ENCODE measurements around the gene PRICKLE2.

PRICKLE2 gene

GRCh38 chr3:64095802-64096201, 129.5 kb downstream of the PRICKLE2 start (continued):
- TF ChIP-seq ZNF280D (tag by site-specific recombination; IDR thresholded peaks at IDR 0.05) = no peak
- no peak for TF ChIP-seq ZNF223 (tag by site-specific recombination; IDR thresholded peaks at IDR 0.05)
- TF ChIP-seq AEBP2 (tag by site-specific recombination; IDR thresholded peaks at IDR 0.05; ENCODE audit: borderline replicate concordance) = no peak
- no peak for TF ChIP-seq ZNF37A (tag by site-specific recombination; IDR thresholded peaks at IDR 0.05)

DNA sequence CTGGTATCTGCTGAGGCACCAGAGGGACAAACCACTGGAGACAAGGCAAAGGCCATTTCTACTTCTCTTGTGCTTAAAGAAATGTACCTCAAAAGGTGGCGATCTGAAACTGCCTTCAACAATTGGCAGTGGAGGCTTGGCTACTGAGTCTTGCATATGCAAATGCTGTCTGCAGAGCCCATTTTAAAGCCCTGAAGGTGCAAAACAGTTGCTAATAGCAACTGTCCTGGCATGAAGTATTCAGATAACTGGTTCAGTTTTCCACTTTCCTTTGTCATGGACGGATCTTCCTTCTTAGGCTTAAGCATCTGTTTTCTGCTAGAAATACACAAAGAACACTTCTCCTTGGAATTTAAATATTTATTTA, 130.6 kb downstream of the PRICKLE2 start:
- POLR2A ChIA-PET = no interaction called here

More for the DNA sequence above, 130.6 kb downstream of the PRICKLE2 start:
- CTCF ChIA-PET = no interaction called here
- Histone ChIP-seq H3K9me3 (ENCODE audit: control insufficient read depth, insufficient read depth, low read depth, low read length) (no peaks in the 10 kb centered on the region), H3K36me3 (ENCODE audit: control insufficient read depth in 2 of 2, insufficient read depth in 1 of 2, low read length in 2 of 2) (peaks cover 0 to 4% of the 10 kb centered on the region in 2 experiments; a peak in 1 of 3 replicates), H3K27ac (ENCODE audit: extremely low read depth, low read depth, low read length) (no peak overlapping the region), H3K4me3 (ENCODE audit: low read depth, low read length) (no peak overlapping the region), H3K4me1 (ENCODE audit: control insufficient read depth, insufficient read depth, low read length) (no peaks in the 10 kb centered on the region)
- TF ChIP-seq ZBTB7A (tag by site-specific recombination; IDR thresholded peaks at IDR 0.05; ENCODE audit: low read depth) (no peak), ZBTB49 (tag by site-specific recombination; IDR thresholded peaks at IDR 0.05; ENCODE audit: low read depth) (no peak), ZNF184 (tag by site-specific recombination; IDR thresholded peaks at IDR 0.05) (no peak), ZIC2 (tag by site-specific recombination; IDR thresholded peaks at IDR 0.05) (no peak), MEIS1 (CRISPR knock-in tag; IDR thresholded peaks at IDR 0.05; ENCODE audit: borderline replicate concordance) (no peak), ZNF223 (tag by site-specific recombination; IDR thresholded peaks at IDR 0.05) (no peak), ZNF248 (tag by site-specific recombination; IDR thresholded peaks at IDR 0.05) (no peak)
- TF ChIP-seq, protein P1, sequence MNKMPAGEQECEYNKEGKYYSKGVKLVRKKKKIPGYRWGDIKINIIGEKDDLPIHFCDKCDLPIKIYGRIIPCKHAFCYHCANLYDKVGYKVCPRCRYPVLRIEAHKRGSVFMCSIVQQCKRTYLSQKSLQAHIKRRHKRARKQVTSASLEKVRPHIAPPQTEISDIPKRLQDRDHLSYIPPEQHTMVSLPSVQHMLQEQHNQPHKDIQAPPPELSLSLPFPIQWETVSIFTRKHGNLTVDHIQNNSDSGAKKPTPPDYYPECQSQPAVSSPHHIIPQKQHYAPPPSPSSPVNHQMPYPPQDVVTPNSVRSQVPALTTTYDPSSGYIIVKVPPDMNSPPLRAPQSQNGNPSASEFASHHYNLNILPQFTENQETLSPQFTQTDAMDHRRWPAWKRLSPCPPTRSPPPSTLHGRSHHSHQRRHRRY (tag by site-specific recombination; IDR thresholded peaks at IDR 0.05) = no peak
- TF ChIP-seq, protein P2, sequence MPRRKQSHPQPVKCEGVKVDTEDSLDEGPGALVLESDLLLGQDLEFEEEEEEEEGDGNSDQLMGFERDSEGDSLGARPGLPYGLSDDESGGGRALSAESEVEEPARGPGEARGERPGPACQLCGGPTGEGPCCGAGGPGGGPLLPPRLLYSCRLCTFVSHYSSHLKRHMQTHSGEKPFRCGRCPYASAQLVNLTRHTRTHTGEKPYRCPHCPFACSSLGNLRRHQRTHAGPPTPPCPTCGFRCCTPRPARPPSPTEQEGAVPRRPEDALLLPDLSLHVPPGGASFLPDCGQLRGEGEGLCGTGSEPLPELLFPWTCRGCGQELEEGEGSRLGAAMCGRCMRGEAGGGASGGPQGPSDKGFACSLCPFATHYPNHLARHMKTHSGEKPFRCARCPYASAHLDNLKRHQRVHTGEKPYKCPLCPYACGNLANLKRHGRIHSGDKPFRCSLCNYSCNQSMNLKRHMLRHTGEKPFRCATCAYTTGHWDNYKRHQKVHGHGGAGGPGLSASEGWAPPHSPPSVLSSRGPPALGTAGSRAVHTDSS (tag by site-specific recombination; IDR thresholded peaks at IDR 0.05) = no peak
- TF ChIP-seq, protein P3, sequence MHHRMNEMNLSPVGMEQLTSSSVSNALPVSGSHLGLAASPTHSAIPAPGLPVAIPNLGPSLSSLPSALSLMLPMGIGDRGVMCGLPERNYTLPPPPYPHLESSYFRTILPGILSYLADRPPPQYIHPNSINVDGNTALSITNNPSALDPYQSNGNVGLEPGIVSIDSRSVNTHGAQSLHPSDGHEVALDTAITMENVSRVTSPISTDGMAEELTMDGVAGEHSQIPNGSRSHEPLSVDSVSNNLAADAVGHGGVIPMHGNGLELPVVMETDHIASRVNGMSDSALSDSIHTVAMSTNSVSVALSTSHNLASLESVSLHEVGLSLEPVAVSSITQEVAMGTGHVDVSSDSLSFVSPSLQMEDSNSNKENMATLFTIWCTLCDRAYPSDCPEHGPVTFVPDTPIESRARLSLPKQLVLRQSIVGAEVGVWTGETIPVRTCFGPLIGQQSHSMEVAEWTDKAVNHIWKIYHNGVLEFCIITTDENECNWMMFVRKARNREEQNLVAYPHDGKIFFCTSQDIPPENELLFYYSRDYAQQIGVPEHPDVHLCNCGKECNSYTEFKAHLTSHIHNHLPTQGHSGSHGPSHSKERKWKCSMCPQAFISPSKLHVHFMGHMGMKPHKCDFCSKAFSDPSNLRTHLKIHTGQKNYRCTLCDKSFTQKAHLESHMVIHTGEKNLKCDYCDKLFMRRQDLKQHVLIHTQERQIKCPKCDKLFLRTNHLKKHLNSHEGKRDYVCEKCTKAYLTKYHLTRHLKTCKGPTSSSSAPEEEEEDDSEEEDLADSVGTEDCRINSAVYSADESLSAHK (tag by site-specific recombination; IDR thresholded peaks at IDR 0.05) = no peak

All from HEK293 (cell line).